Measurements from ENCODE around the gene CASP1.

DNA sequence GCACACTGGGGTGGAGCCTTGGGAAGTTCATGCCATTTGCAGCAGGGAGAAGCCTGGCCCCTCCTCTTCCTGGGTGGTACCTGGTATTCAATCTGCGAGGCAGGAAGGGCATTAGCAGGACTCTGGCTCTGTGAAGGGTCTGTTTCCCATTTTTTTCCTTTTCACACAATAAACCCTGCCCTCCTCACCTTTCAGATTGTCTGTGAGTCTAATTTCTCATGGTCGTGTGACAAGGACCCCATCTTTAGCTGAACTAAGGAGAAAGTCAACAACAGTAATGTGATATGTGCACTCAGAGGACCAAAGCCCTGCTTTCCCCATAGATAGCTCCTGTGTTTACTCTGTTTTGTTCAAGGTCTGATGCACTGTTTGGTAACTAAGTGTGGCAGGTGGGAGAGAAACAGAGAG lies 39.9 kb downstream of the CASP1 start:
- no peak for TF ChIP-seq RAD21 (IDR thresholded peaks at IDR 0.05; ENCODE audit: low read depth)
- TF ChIP-seq TAF1 (IDR thresholded peaks at IDR 0.05; ENCODE audit: low read depth): no peak
- TF ChIP-seq, protein P1, sequence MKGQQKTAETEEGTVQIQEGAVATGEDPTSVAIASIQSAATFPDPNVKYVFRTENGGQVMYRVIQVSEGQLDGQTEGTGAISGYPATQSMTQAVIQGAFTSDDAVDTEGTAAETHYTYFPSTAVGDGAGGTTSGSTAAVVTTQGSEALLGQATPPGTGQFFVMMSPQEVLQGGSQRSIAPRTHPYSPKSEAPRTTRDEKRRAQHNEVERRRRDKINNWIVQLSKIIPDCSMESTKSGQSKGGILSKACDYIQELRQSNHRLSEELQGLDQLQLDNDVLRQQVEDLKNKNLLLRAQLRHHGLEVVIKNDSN (IDR thresholded peaks at IDR 0.05): no peak
- TF ChIP-seq ZBTB7A (IDR thresholded peaks at IDR 0.05; ENCODE audit: low read depth): no peak
- no peak for TF ChIP-seq YY1 (IDR thresholded peaks at IDR 0.05; ENCODE audit: low read depth)
- TF ChIP-seq EP300 (IDR thresholded peaks at IDR 0.05; ENCODE audit: borderline replicate concordance): no peak
- TF ChIP-seq, protein P2, sequence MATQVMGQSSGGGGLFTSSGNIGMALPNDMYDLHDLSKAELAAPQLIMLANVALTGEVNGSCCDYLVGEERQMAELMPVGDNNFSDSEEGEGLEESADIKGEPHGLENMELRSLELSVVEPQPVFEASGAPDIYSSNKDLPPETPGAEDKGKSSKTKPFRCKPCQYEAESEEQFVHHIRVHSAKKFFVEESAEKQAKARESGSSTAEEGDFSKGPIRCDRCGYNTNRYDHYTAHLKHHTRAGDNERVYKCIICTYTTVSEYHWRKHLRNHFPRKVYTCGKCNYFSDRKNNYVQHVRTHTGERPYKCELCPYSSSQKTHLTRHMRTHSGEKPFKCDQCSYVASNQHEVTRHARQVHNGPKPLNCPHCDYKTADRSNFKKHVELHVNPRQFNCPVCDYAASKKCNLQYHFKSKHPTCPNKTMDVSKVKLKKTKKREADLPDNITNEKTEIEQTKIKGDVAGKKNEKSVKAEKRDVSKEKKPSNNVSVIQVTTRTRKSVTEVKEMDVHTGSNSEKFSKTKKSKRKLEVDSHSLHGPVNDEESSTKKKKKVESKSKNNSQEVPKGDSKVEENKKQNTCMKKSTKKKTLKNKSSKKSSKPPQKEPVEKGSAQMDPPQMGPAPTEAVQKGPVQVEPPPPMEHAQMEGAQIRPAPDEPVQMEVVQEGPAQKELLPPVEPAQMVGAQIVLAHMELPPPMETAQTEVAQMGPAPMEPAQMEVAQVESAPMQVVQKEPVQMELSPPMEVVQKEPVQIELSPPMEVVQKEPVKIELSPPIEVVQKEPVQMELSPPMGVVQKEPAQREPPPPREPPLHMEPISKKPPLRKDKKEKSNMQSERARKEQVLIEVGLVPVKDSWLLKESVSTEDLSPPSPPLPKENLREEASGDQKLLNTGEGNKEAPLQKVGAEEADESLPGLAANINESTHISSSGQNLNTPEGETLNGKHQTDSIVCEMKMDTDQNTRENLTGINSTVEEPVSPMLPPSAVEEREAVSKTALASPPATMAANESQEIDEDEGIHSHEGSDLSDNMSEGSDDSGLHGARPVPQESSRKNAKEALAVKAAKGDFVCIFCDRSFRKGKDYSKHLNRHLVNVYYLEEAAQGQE (IDR thresholded peaks at IDR 0.05; ENCODE audit: low read depth): no peak
- no peak for TF ChIP-seq NFIC (IDR thresholded peaks at IDR 0.05)
- no peak for TF ChIP-seq CREB1 (IDR thresholded peaks at IDR 0.05; ENCODE audit: low read depth)

All from Ishikawa (cell line).